Cortex of kidney (tissue), 1 donor: ENCODE measurements around the gene OGT.
"Not testable (repeated sequence)": the region's sequence is repeated elsewhere in the genome, so short reads cannot be mapped to it uniquely, and the experiment has no call there.

Experiments
- DNase-seq: peaks from one replicate; lab custom pipeline; 2025; lab: John Stamatoyannopoulos, UW

OGT gene

GRCh38 chrX:71532753-71533425 lies at the start of gene OGT:
OGT (plus strand) TSS chrX:71533104; CDS start chrX:71533300, 196 bp downstream.
- peak; percentile 7 for DNase-seq

GRCh38 chrX:71487814-71488213 lies 45.1 kb upstream of the OGT start:
- DNase-seq: no peak

GRCh38 chrX:71489540-71489939 lies 43.4 kb upstream of the OGT start:
- no peak for DNase-seq

DNA sequence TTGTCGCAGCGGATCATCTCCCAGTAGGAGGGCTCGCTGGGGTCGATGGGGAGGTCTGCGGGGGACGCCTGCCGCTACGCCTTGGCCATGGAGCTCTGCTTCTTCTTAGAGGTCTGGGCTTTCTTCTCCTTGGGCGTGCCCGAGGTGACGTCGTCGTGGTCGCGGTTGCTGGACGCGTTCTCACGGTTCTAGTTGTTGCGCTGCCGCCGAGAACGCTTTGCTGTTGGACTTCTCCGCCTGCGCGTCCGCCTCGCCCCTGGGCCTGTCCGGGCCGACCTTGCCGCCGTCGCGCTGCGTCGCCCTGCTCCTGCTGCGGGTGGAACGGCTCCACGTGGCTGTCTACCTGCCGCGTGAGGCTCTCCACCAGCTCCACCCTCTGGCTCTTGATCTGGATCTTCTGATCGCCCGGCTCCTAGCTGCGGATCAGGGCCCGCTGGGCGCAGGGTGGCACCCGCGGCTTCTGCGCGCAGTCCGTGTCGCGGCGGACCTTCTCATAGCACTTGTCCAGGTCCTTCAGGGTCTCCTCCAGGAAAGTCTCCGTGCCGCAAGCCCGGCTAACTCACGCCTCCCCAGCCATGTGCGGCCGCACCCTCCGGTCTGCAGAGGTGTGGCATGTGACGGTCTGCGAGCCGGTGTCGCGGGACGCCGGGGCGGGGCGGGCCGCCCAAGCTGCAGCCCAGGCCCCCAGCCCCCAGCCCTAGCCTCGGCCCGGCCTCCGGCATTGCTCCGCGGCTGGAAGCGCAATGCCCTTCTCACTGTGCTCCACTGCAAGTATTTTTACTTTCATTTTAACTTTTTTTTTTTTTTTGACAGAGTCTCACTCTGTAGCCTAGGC lies 40.5 kb upstream of the OGT start:
- DNase-seq: peak; percentile 3

- no peak for DNase-seq
Measured at GRCh38 chrX:71493111-71493613, 39.7 kb upstream of the OGT start.

DNA sequence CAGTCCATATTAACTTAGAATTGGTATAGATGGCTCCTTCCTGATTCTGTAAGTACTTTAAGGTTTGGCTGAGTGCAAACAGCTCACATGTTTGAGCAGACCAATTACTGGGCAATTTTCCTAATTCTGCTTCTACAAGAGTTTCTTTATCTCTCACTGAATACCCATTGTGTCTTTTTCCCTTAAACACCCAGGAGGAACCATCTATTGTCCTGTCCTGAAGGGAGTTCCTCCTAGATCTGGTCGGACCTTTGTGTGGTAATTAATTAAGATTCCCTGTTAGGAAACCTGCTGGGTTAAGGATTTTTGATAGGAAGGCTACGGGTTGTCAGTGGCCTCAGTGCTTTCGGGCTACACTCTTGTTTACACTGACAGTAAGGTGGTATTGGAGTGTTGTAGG lies 36.9 kb upstream of the OGT start:
- not testable (repeated sequence) for DNase-seq

DNA sequence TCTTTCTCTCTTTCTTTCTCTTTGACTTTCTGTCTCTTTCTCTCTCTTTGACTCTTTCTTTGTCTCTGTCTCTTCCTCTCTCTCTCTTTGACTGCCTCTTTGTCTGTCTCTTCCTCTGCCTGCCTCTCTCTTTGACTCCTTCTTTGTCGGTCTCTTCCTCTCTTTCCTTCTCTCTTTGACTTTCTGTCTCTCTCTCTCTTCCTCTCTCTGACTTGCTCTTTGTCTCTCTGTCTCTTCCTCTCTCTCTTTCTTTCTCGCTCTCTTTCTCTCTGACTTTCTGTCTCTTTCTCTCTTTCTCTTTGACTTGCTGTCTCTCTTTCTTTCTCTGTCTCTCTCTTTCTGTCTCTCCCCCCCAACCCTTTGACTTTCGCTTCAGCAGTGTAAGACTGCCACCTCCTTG lies 36.4 kb upstream of the OGT start:
- no peak for DNase-seq

DNA sequence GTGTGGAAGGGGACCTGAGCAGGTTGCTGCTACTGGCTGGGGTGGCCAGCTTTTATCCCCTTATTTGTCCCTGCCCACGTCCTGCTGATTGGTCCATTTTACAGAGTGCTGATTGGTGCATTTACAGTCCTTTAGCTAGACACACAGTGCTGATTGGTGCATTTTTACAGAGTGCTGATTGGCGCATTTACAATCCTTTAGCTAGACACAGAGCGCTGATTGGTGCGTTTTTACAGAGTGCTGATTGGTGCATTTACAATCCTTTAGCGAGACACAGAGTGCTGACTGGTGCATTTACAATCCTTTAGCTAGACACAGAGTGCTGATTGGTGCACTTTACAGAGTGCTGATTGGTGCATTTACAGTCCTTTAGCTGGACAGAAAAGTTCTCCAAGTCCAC lies 30.8 kb upstream of the OGT start:
- DNase-seq: not testable (repeated sequence)

DNA sequence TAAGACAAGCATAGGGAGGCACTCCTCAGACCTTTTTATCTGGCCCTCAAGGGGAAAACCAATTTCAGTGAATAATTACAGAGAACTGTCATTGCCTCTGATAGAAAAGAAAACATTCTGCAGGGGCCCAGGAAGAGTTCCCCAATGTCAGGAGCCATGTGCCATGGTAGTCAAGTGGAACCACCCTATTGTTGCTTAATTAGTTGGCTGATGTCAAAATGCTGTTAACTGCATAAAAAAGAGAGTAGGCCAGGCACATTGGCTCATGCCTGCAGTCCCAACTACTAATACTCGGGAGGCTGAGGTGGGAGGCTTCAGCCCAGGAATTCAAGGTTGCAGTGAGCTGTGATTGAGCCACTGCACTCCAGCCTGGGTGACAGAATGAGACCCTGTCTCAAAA lies 28.6 kb upstream of the OGT start:
- no peak for DNase-seq

GRCh38 chrX:71509289-71509688 lies 23.6 kb upstream of the OGT start:
- DNase-seq: no peak

DNA sequence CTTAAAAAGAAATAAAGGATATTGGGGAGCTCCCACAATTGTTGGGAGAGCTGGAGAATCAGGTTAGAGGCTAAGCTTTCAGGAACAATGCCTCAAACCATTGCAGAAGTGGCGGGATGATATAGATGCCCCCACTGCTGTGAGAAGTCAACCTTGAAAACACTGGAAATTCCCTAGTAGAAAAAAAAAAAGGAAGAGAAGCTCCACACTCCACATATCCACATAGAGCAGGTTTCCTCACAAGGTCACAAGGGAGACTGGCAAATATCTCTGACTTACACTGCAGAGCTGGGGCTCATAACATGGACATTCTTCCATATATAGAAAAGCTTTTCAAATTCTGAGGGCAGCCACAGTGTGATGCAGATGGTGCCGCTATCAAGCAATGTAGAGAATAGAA lies 22.7 kb upstream of the OGT start:
- DNase-seq: no peak

DNA sequence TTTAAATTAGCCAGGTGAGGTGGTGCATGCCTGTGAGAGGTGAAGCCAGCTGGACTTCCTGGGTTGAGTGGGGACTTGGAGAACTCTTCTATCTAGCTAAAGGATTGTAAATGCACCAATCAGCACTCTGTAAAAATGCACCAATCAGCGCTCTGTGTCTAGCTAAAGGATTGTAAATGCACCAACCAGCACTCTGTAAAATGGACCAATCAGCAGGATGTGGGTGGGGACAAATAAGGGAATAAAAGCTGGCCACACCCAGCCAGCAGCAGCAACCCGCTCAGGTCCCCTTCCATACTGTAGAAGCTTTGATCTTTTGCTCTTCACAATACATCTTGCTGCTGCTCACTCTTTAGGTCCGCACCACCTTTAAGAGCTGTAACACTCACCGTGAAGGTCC lies 19.2 kb upstream of the OGT start:
- DNase-seq: not testable (repeated sequence)

GRCh38 chrX:71514367-71515037 lies 18.4 kb upstream of the OGT start:
- DNase-seq: no peak

GRCh38 chrX:71515038-71515396 lies 17.9 kb upstream of the OGT start:
- DNase-seq: no peak

DNA sequence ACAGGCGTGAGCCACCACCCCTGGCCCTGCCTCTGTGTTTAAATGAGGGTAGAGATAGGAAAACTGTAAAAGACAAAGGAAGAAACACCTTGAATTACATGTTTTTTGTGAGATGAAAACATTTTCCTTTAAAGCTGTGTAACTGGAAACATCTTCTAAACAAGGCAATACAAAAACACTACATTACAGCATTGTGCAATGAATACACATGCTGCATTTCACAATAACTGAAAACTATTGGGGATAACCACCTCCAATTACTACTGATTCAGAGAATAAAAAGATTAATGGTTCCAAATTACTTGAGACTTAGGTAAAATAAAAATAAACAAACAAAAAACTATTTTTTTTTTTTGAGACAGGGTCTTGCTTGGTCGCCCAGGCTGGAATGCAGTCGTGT lies 7.6 kb upstream of the OGT start:
- DNase-seq: no peak

DNA sequence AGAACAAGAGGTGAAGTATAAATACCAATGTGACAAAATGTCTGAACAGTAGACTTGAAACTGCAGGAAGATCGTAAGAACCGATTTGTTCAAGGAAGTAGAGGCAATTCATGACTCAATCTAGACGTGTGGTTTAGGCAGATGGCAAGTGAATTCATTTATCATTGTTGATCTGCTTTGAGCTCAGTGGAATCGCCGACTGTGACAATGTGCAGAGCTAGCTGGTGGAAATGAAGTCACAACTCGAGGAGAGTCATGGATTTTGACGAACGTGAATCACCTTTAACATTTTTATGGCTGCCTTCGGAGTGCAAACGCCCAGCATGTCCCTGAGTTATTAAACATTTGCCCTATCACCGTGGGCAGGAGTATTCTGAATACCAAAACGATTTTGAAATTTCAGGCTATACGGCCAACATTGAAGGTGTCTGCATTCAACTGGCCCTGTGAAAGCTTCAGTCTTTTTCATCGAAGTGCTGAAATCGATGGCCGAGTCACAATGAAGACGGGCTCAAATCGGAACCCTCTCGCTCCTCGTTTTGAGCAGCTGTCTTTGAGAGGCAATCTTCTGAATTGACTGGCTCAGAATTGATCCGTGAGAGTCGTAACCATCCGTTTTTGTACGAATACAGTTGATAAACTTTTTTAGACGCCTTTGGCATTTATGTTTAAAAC lies 689 bp upstream of the OGT start:
- peak; percentile 6 for DNase-seq

- no peak for DNase-seq
Measured at GRCh38 chrX:71533516-71533850, 579 bp downstream of the OGT start.

- DNase-seq: no peak
Measured at GRCh38 chrX:71533851-71534561, 1.1 kb downstream of the OGT start.

DNA sequence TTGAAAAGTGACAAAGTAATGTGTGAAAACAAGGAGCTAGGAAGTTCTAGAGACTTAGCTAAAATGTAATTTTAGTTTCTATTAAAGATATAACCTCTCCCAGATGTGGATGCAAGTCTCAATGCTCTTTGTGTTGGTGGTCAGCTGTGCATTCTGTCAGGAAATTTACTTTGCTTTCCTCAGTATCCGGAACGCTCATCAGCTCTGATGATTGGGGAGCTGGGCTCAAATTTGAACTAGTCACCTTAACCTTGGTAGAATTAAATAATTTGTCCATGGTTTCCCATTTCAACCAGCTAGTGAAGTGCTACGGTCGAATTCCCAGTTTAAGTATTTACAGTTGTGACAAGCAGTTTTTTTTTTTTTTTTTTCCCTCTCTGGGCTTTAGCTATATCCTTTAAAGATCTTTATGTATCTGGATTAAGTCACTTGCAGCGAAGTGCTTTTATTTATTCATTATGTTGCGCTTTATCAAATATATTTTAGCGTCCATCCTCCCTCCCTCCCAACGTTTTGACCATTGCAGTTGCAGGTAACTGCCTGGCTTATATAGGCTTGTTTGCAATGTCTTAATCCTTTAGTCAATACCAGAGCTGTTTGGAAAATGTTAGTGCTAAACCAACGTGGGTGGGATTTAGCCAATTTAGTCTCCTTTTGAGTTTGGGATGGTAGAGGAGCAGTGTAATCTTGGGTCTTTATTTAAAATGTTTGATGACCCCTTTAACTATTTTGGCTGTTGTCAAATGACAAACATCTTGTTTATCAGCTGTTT lies 2.1 kb downstream of the OGT start:
- DNase-seq: no peak

- DNase-seq: no peak
Measured at GRCh38 chrX:71536285-71536684, 3.4 kb downstream of the OGT start.

DNA sequence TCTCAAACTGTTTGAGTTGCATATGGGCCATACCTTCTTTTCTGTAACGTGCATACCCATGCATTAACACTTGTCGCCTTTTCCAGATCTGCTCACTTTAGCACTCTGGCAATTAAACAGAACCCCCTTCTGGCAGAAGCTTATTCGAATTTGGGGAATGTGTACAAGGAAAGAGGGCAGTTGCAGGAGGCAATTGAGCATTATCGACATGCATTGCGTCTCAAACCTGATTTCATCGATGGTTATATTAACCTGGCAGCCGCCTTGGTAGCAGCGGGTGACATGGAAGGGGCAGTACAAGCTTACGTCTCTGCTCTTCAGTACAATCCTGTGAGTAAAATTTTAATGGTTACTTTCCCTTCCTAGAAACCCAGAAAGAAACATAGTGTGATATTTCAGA lies 4.8 kb downstream of the OGT start:
- DNase-seq: no peak
